HepG2 (cell line): ENCODE measurements around the gene ANKRD65. TPM values are rescaled to one million over a fixed set of nuclear protein-coding genes. Genes with fewer than 3 reads are reported as not detected.
A peak's percentile ranks its signal among the peaks of the same experiment; 100 is the strongest.

Experiments
- AKAP8 ChIP-seq: sonication (generic); formaldehyde crosslinking; IDR thresholded peaks from 2 replicates; pipeline ENCODE4 v1.5.1; 2020; ENCODE audit warnings: mild to moderate bottlenecking, missing genetic modification reagents
- ARHGAP35 ChIP-seq: sonication (generic); formaldehyde crosslinking; IDR thresholded peaks from 2 replicates; pipeline ENCODE4 v1.9.0; 2022; ENCODE audit warnings: mild to moderate bottlenecking, inconsistent platforms, moderate library complexity, missing genetic modification reagents, borderline replicate concordance
- ARID4A ChIP-seq: sonication (generic); formaldehyde crosslinking; IDR thresholded peaks from 2 replicates; pipeline ENCODE4 v1.5.0; 2020; ENCODE audit warnings: mild to moderate bottlenecking, missing genetic modification reagents, borderline replicate concordance
- DPF2 ChIP-seq: sonication (generic); formaldehyde crosslinking; IDR thresholded peaks from 2 replicates; pipeline ENCODE4 v1.4.0; 2020; ENCODE audit warnings: mild to moderate bottlenecking, low read depth, missing genetic modification reagents, borderline replicate concordance
- HIVEP1 ChIP-seq: sonication (generic); formaldehyde crosslinking; IDR thresholded peaks from 2 replicates; pipeline ENCODE4 v1.4.0; 2020; ENCODE audit warnings: mild to moderate bottlenecking, missing genetic modification reagents
- IKZF4 ChIP-seq: sonication (generic); formaldehyde crosslinking; IDR thresholded peaks from 2 replicates; pipeline ENCODE4 v1.5.1; 2020; ENCODE audit warnings: borderline replicate concordance, mild to moderate bottlenecking, low read depth, missing genetic modification reagents; ENCODE audit errors: not compliant biosample characterization
- KDM5A ChIP-seq: fragments of 200-600 bp; sonication (generic); IDR thresholded peaks from 2 replicates; pipeline ENCODE4 v1.7.0; 2018; ENCODE audit warnings: antibody characterized with exemption, mild to moderate bottlenecking, low read length, borderline replicate concordance
- LRRFIP1 ChIP-seq: sonication (generic); formaldehyde crosslinking; conservative IDR thresholded peaks from 2 replicates; pipeline ENCODE4 v1.4.0; 2020; ENCODE audit warnings: missing genetic modification reagents
- RBM39 ChIP-seq: fragments of 200-400 bp; formaldehyde crosslinking; IDR thresholded peaks from one replicate; pipeline ENCODE4 v1.6.1; 2018; ENCODE audit warnings: antibody characterized with exemption, mild to moderate bottlenecking, low read depth, low read length; ENCODE audit not compliant: poor library complexity, severe bottlenecking
- ZNF274 ChIP-seq: sonication (generic); formaldehyde crosslinking; IDR thresholded peaks from 2 replicates; pipeline ENCODE4 v1.5.1; 2020; ENCODE audit warnings: mild to moderate bottlenecking, missing genetic modification reagents
- ZNF839 ChIP-seq: sonication (generic); formaldehyde crosslinking; IDR thresholded peaks from 2 replicates; pipeline ENCODE4 v1.4.0; 2020; ENCODE audit warnings: missing genetic modification reagents, mild to moderate bottlenecking, borderline replicate concordance
- ZSCAN21 ChIP-seq: sonication (generic); formaldehyde crosslinking; IDR thresholded peaks from 2 replicates; pipeline ENCODE4 v1.8.0; 2022; ENCODE audit warnings: mild to moderate bottlenecking, missing genetic modification reagents, moderate library complexity, borderline replicate concordance
- polyA plus RNA-seq, 8 experiments: library from polyadenylated mRNA; depleted of rRNA in 3 of 8; stranded (reverse) in 7 of 8; unstranded in 1 of 8; fragments of >200 nt; fragmentation: Illumina TruSeq in 4 of 8; extraction: Trizol in 4 of 8; gene quantifications; 2 replicates each; pipeline versions ENCODE4 v1.2.1 to v1.2.3, GENCODE V29; 2011 to 2016; ENCODE audit warnings: low read depth in 4 of 8, missing spikeins in 1 of 8, mixed read lengths in 1 of 8; ENCODE audit not compliant: insufficient read depth in 1 of 8
- total RNA-seq, 5 experiments: library from RNA; depleted of rRNA; stranded (reverse); fragments of >200 nt; fragmentation: Illumina TruSeq; extraction: Trizol; gene quantifications; 2 replicates each; pipeline ENCODE4 v1.2.3, GENCODE V29; 2016; ENCODE audit warnings: low read depth in 1 of 5
- TF ChIP-seq, protein P1 (sequence below), 2 experiments: sonication (generic) in 1 of 2; formaldehyde crosslinking in 1 of 2; IDR thresholded peaks; 2 replicates each; pipeline versions ENCODE4 v1.6.1 to v1.9.0; 2014 to 2022; ENCODE audit warnings: antibody characterized with exemption in 1 of 2, borderline replicate concordance in 1 of 2, inconsistent platforms in 1 of 2, low read depth in 1 of 2, missing genetic modification reagents in 1 of 2

The ANKRD65 gene
- total and polyA plus RNA-seq, 2 of the 13 experiments (the other 11 are each of a cell fraction or from before 2014, with no cell fraction given) = 12.1 to 30.1 TPM

- TF ChIP-seq LRRFIP1 (CRISPR knock-in tag) (no peak), ZSCAN21 (CRISPR knock-in tag) (0 out of 2 replicates have a peak, but pooled peaks have one; percentile 17), DPF2 (CRISPR knock-in tag) (no peak), HIVEP1 (CRISPR knock-in tag) (no peak), IKZF4 (CRISPR knock-in tag) (no peak), ARHGAP35 (no peak), AKAP8 (no peak), ZNF839 (CRISPR knock-in tag) (no peak), ZNF274 (CRISPR knock-in tag) (0 out of 2 replicates have a peak, but pooled peaks have one; percentile 25), ARID4A (CRISPR knock-in tag) (no peak), KDM5A (no peak), RBM39 (no peak)
- TF ChIP-seq, protein P1, sequence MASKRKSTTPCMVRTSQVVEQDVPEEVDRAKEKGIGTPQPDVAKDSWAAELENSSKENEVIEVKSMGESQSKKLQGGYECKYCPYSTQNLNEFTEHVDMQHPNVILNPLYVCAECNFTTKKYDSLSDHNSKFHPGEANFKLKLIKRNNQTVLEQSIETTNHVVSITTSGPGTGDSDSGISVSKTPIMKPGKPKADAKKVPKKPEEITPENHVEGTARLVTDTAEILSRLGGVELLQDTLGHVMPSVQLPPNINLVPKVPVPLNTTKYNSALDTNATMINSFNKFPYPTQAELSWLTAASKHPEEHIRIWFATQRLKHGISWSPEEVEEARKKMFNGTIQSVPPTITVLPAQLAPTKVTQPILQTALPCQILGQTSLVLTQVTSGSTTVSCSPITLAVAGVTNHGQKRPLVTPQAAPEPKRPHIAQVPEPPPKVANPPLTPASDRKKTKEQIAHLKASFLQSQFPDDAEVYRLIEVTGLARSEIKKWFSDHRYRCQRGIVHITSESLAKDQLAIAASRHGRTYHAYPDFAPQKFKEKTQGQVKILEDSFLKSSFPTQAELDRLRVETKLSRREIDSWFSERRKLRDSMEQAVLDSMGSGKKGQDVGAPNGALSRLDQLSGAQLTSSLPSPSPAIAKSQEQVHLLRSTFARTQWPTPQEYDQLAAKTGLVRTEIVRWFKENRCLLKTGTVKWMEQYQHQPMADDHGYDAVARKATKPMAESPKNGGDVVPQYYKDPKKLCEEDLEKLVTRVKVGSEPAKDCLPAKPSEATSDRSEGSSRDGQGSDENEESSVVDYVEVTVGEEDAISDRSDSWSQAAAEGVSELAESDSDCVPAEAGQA (IDR thresholded peaks at IDR 0.05; ENCODE audit: low read depth) = no peak
- TF ChIP-seq, protein P1 (CRISPR knock-in tag; IDR thresholded peaks at IDR 0.05; ENCODE audit: borderline replicate concordance) = no peak
Measured at GRCh38 chr1:1376551-1377226, 44.4 kb downstream of the ANKRD65 start (continued).
